Measurements from ENCODE around the gene WNT1. TPM values are rescaled to one million over a fixed set of nuclear protein-coding genes. Genes with fewer than 3 reads are reported as not detected.

The WNT1 gene
- polyA plus RNA-seq, 3 donors, result 0.33 TPM; not detected in 2

DNA sequence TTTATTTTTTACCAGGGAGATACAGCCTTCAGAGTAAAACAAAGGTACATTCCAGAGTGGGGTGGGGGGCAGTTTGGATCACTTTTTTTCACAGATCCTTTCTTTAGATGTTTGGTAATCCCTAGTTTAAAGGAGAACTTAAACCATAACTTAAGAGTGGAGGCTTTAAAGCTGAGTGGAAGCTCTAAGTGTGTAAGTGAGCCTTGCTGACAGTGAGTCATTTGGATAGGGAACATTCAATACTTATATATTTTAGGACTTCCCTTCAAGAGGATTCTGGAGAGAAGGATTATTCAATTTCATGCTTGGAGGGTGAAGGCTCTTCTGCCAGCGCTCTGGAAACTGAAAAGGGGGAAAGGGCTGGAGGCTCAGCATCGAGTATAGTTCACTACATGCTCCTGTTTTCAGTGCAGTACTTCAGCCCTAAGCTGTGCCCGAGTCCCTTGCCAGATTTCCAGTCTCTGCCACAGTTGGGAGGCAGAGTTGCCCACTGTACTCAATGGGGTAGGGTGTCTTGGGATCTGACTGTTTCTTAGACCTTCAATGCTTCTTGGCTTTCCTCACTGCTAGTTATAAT lies 32.1 kb downstream of the WNT1 start:
- Mint-ChIP-seq H3K9me3 (peaks cover 0 to 2% (median 0%) of the 10 kb centered on the region in 7 donors), H3K4me1 (no peaks in the 10 kb centered on the region), H3K27ac (no peak overlapping the region), H3K36me3 (peaks cover 59 to 76% of the 10 kb centered on the region in 2 donors), H3K4me3 (no peak overlapping the region), H3K27me3 (ENCODE audit: low read depth in 3 of 3) (no peaks in the 10 kb centered on the region)
- no peak overlapping the region for H3K4me2 ChIP-seq (replicated peaks; ENCODE audit: extremely low read depth, low read length, poor library complexity, severe bottlenecking)
- H3K79me2 ChIP-seq (ENCODE audit: insufficient read depth, low read length), result peaks cover 4% of the 10 kb centered on the region
- WGBS (ENCODE audit: insufficient coverage), result 100% methylated on average over 2 of the region's 3 CpGs
- H3K27ac ChIP-seq (ENCODE audit: low read depth in 1 of 2, low read length in 2 of 2), result no peak overlapping the region
- H2AFZ ChIP-seq (ENCODE audit: insufficient read depth, low read depth, low read length, poor library complexity, severe bottlenecking), result no peak overlapping the region
- H4K20me1 ChIP-seq (ENCODE audit: insufficient read depth, low read length), result peaks cover 24% of the 10 kb centered on the region
- no peaks in the 10 kb centered on the region for H3K9me3 ChIP-seq (replicated peaks in 1 of 2; ENCODE audit: control insufficient read depth in 1 of 2, insufficient read depth in 1 of 2, low read length in 2 of 2)
- H3K4me1 ChIP-seq (ENCODE audit: control insufficient read depth in 1 of 2, insufficient read depth in 2 of 2, low read length in 2 of 2), result no peaks in the 10 kb centered on the region
- TF ChIP-seq, protein P1, sequence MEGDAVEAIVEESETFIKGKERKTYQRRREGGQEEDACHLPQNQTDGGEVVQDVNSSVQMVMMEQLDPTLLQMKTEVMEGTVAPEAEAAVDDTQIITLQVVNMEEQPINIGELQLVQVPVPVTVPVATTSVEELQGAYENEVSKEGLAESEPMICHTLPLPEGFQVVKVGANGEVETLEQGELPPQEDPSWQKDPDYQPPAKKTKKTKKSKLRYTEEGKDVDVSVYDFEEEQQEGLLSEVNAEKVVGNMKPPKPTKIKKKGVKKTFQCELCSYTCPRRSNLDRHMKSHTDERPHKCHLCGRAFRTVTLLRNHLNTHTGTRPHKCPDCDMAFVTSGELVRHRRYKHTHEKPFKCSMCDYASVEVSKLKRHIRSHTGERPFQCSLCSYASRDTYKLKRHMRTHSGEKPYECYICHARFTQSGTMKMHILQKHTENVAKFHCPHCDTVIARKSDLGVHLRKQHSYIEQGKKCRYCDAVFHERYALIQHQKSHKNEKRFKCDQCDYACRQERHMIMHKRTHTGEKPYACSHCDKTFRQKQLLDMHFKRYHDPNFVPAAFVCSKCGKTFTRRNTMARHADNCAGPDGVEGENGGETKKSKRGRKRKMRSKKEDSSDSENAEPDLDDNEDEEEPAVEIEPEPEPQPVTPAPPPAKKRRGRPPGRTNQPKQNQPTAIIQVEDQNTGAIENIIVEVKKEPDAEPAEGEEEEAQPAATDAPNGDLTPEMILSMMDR (IDR thresholded peaks at IDR 0.05), result no peak
- peaks cover 33 to 78% of the 10 kb centered on the region in 2 donors for H3K36me3 ChIP-seq (replicated peaks in 1 of 2; ENCODE audit: control insufficient read depth in 1 of 2, insufficient read depth in 2 of 2, low read length in 2 of 2)
- no peak overlapping the region for H3K4me3 ChIP-seq (replicated peaks in 1 of 3; ENCODE audit: low read depth in 2 of 3, low read length in 3 of 3)
- no peaks in the 10 kb centered on the region for H3K27me3 ChIP-seq (ENCODE audit: control insufficient read depth in 2 of 2, insufficient read depth in 2 of 2, low read length in 2 of 2)
- H3K9ac ChIP-seq (ENCODE audit: insufficient read depth, low read length, poor library complexity, severe bottlenecking), result no peak overlapping the region
- DNase-seq, result no peak
- intact Hi-C loops (cut with micrococcal nuclease), result no loop called here

- no peak overlapping the region for H3K27ac ChIP-seq (ENCODE audit: low read depth in 1 of 2, low read length in 2 of 2)
- H3K4me1 ChIP-seq (ENCODE audit: control insufficient read depth in 1 of 2, insufficient read depth in 2 of 2, low read length in 2 of 2), result peaks cover 6 to 8% of the 10 kb centered on the region in 2 donors
- H3K9ac ChIP-seq (ENCODE audit: insufficient read depth, low read length, poor library complexity, severe bottlenecking), result no peak overlapping the region
- H4K20me1 ChIP-seq (ENCODE audit: insufficient read depth, low read length), result peaks cover 18% of the 10 kb centered on the region
- Mint-ChIP-seq H3K4me3 (no peak overlapping the region), H3K27me3 (ENCODE audit: low read depth in 3 of 3) (peaks cover 0 to 2% (median 0%) of the 10 kb centered on the region in 3 donors), H3K36me3 (peaks cover 66 to 76% of the 10 kb centered on the region in 2 donors), H3K27ac (no peak overlapping the region), H3K4me1 (peaks cover 13% of the 10 kb centered on the region), H3K9me3 (peaks cover 0 to 2% (median 0%) of the 10 kb centered on the region in 7 donors)
- TF ChIP-seq, protein P1 (IDR thresholded peaks at IDR 0.05), result no peak
- DNase-seq, result no peak
- no peak overlapping the region for H3K4me3 ChIP-seq (replicated peaks in 1 of 3; ENCODE audit: low read depth in 2 of 3, low read length in 3 of 3)
- intact Hi-C loops (cut with micrococcal nuclease), result no loop called here
- peaks cover 27 to 58% of the 10 kb centered on the region in 2 donors for H3K36me3 ChIP-seq (replicated peaks in 1 of 2; ENCODE audit: control insufficient read depth in 1 of 2, insufficient read depth in 2 of 2, low read length in 2 of 2)
- H3K27me3 ChIP-seq (ENCODE audit: control insufficient read depth in 2 of 2, insufficient read depth in 2 of 2, low read length in 2 of 2), result no peaks in the 10 kb centered on the region
- peaks cover 29% of the 10 kb centered on the region for H3K79me2 ChIP-seq (ENCODE audit: insufficient read depth, low read length)
- H3K9me3 ChIP-seq (replicated peaks in 1 of 2; ENCODE audit: control insufficient read depth in 1 of 2, insufficient read depth in 1 of 2, low read length in 2 of 2), result no peaks in the 10 kb centered on the region
- no peak overlapping the region for H3K4me2 ChIP-seq (replicated peaks; ENCODE audit: extremely low read depth, low read length, poor library complexity, severe bottlenecking)
- H2AFZ ChIP-seq (ENCODE audit: insufficient read depth, low read depth, low read length, poor library complexity, severe bottlenecking), result no peak overlapping the region
Observed at GRCh38 chr12:49012739-49013138, 34.6 kb downstream of the WNT1 start.
